K562 (cell line): ENCODE data around the gene PTPRT. TPM values are rescaled to one million over a fixed set of nuclear protein-coding genes. Genes with fewer than 3 reads are reported as not detected.

Source experiments
- ATAC-seq: fragments of 200-7000 bp; cut with Tn5 transposase; 3 replicates; pipeline ENCODE4 v1.9.1; 2020; ENCODE audit warnings: moderate library complexity
- BruUV-seq: library from RNA; stranded (reverse); fragments of 400-500 nt; replicated peaks from 2 replicates; lab custom pipeline; 2021; lab: Mats Ljungman, UMichigan
- CTCF ChIA-PET: fragments of 300-600 bp; formaldehyde crosslinking; extraction: SDS; loops from one replicate; lab custom pipeline; 2021; ENCODE audit warnings: low intra/inter-chr PET ratio; lab: Yijun Ruan, JAX
- POLR2A ChIA-PET: fragments of 300-600, 350-650 bp; sonication (Branson Sonifier 250); formaldehyde crosslinking; extraction: SDS; loops from one replicate; lab custom pipeline; 2021; ENCODE audit warnings: antibody characterized with exemption, inconsistent platforms; lab: Yijun Ruan, JAX
- DNase-seq, 4 experiments: peaks; one replicate each; pipeline versions ENCODE4 v3.0.0 to v3.0.0-alpha.2; 2011 to 2018; ENCODE audit warnings: low spot score in 3 of 4, mixed read lengths in 3 of 4; ENCODE audit errors: extremely low read depth in 1 of 4
- FAIRE-seq: peaks from 2 replicates; lab custom pipeline; 2011; peaks lifted over from hg19 to GRCh38; lab: Jason Lieb, UNC
- H2AFZ ChIP-seq: 2 replicates; pipeline ENCODE4 v1.6.0; 2011; ENCODE audit warnings: low read depth, low read length, control low read depth, inconsistent platforms
- H3K27ac ChIP-seq: fragments of 200-600 bp; 3 replicates; pipeline ENCODE4 v1.8.0; 2011; ENCODE audit warnings: low read depth, mild to moderate bottlenecking, control low read depth, inconsistent platforms, low read length, moderate library complexity, mixed read lengths; ENCODE audit errors: extremely low read depth
- H3K27me3 ChIP-seq, 2 experiments: fragments of 300-600 bp in 1 of 2; 2 replicates in 1 of 2; 3 replicates in 1 of 2; pipeline versions ENCODE4 v1.6.0 to v1.8.0; 2011; ENCODE audit warnings: inconsistent platforms in 2 of 2, low read length in 2 of 2, mild to moderate bottlenecking in 1 of 2, mixed read lengths in 1 of 2, moderate library complexity in 1 of 2; ENCODE audit not compliant: control insufficient read depth in 2 of 2, insufficient read depth in 2 of 2
- H3K36me3 ChIP-seq: fragments of 300-600 bp; 3 replicates; pipeline ENCODE4 v1.8.0; 2011; ENCODE audit warnings: mild to moderate bottlenecking, low read length, inconsistent platforms; ENCODE audit not compliant: control insufficient read depth, insufficient read depth
- H3K4me1 ChIP-seq, 2 experiments: fragments of 200-600 bp in 1 of 2; replicated peaks in 1 of 2; 2 replicates in 1 of 2; 3 replicates in 1 of 2; pipeline versions ENCODE4 v1.5.1 to v1.8.0; 2011; ENCODE audit warnings: inconsistent platforms in 2 of 2, low read length in 2 of 2, mild to moderate bottlenecking in 1 of 2, mixed read lengths in 1 of 2, moderate library complexity in 1 of 2; ENCODE audit not compliant: control insufficient read depth in 2 of 2, insufficient read depth in 2 of 2
- H3K4me2 ChIP-seq: 2 replicates; pipeline ENCODE4 v1.6.1; 2011; ENCODE audit warnings: low read length, control low read depth, inconsistent platforms, mixed read lengths; ENCODE audit not compliant: insufficient read depth
- H3K4me3 ChIP-seq: fragments of 200-600 bp; sonication (generic), shearing (Covaris generic); 2 replicates; pipeline ENCODE4 v1.5.1; 2016; ENCODE audit warnings: control low read depth, inconsistent platforms
- H3K79me2 ChIP-seq: fragments of 200-600 bp; 3 replicates; pipeline ENCODE4 v1.8.0; 2011; ENCODE audit warnings: low read length, inconsistent platforms; ENCODE audit not compliant: control insufficient read depth, insufficient read depth
- H3K9ac ChIP-seq, 2 experiments: 2 replicates each; pipeline versions ENCODE4 v1.6.0 to v1.6.1; 2011; ENCODE audit warnings: low read depth in 2 of 2, low read length in 2 of 2, control low read depth in 1 of 2, inconsistent platforms in 1 of 2, mild to moderate bottlenecking in 1 of 2, mixed read lengths in 1 of 2; ENCODE audit not compliant: insufficient read depth in 1 of 2
- H3K9me1 ChIP-seq: one replicate; pipeline ENCODE4 v1.6.0; 2011; ENCODE audit warnings: inconsistent platforms, mild to moderate bottlenecking, low read length, moderate library complexity; ENCODE audit not compliant: control insufficient read depth, insufficient read depth
- H3K9me3 ChIP-seq: replicated peaks from 2 replicates; pipeline ENCODE4 v1.5.1; 2011; ENCODE audit warnings: low read depth, low read length, inconsistent platforms; ENCODE audit not compliant: control insufficient read depth, insufficient read depth
- H4K20me1 ChIP-seq: replicated peaks from 2 replicates; pipeline ENCODE4 v1.6.1; 2011; ENCODE audit warnings: low read length, inconsistent platforms, mixed read lengths; ENCODE audit not compliant: control insufficient read depth, insufficient read depth
- EWSR1 ChIP-seq: fragments of 450-650 bp; IDR thresholded peaks from 2 replicates; pipeline ENCODE4 v1.6.1; 2018; ENCODE audit warnings: borderline replicate concordance, mild to moderate bottlenecking, low read depth, moderate library complexity; ENCODE audit not compliant: partially characterized antibody
- GMEB1 ChIP-seq: fragments of 250-450 bp; sonication (Bioruptor Pico); IDR thresholded peaks from 2 replicates; pipeline ENCODE4 v1.4.0; 2020; ENCODE audit warnings: mild to moderate bottlenecking
- MED1 ChIP-seq: sonication (generic); formaldehyde crosslinking; IDR thresholded peaks from 2 replicates; pipeline ENCODE4 v1.8.1; 2023; ENCODE audit warnings: missing genetic modification reagents, borderline replicate concordance
- MIER1 ChIP-seq: fragments of 450-650 bp; IDR thresholded peaks from 2 replicates; pipeline ENCODE4 v1.6.1; 2016; ENCODE audit warnings: antibody characterized with exemption, mild to moderate bottlenecking, low read depth
- NUFIP1 ChIP-seq: fragments of 450-650 bp; IDR thresholded peaks from 2 replicates; pipeline ENCODE4 v1.6.1; 2018; ENCODE audit not compliant: partially characterized antibody
- SIRT6 ChIP-seq: IDR thresholded peaks from one replicate; pipeline ENCODE4 v1.6.1; 2012; ENCODE audit warnings: low read depth, mild to moderate bottlenecking, control low read depth, inconsistent platforms, low read length, moderate library complexity
- SMARCE1 ChIP-seq: fragments of 450-650 bp; IDR thresholded peaks from 2 replicates; pipeline ENCODE4 v1.7.1; 2016; ENCODE audit warnings: mild to moderate bottlenecking
- ZBTB5 ChIP-seq: fragments of 450-650 bp; IDR thresholded peaks from 2 replicates; pipeline ENCODE4 v1.6.1; 2017; ENCODE audit warnings: antibody characterized with exemption
- WGBS: fragments of 100-300 bp; shearing (Covaris generic); methylation state at CpG from one replicate; pipeline ENCODE4 v1.1.6; 2016; ENCODE audit warnings: low coverage, mixed read lengths; ENCODE audit not compliant: insufficient coverage; ENCODE audit errors: missing lambda C conversion rate; 5-methylcytosine and 5-hydroxymethylcytosine counted together
- in situ Hi-C: fragments of 300-500 bp; cut with MboI; formaldehyde crosslinking; loops from 4 replicates; pipeline ENCODE4 v1.15.0; 2018; ENCODE audit warnings: inconsistent platforms, mixed read lengths
- intact Hi-C: fragments of 100-400 bp; cut with micrococcal nuclease; formaldehyde crosslinking; loops from 2 replicates; pipeline ENCODE4 v1.14.2; 2022
- polyA plus RNA-seq, 8 experiments: library from polyadenylated mRNA; depleted of rRNA in 4 of 8; stranded (reverse) in 5 of 8; unstranded in 3 of 8; fragments of >200 nt; fragmentation: Nextera tagmentation in 2 of 8; fragmentation: Illumina TruSeq in 1 of 8; extraction: Ambion mirVana in 2 of 8; extraction: Trizol in 1 of 8; gene quantifications; 2 replicates each; pipeline versions ENCODE4 v1.2.1 to v1.2.3, GENCODE V29; 2011 to 2014; ENCODE audit warnings: inconsistent platforms in 1 of 8, missing spikeins in 1 of 8
- total RNA-seq, 7 experiments: library from RNA; depleted of rRNA in 6 of 7; stranded (reverse); fragments of >200 nt in 6 of 7; fragmentation: Illumina TruSeq in 2 of 7; extraction: Trizol in 2 of 7; gene quantifications; 2 replicates each; pipeline versions ENCODE4 v1.2.1 to v1.2.3, GENCODE V29; 2011 to 2021; ENCODE audit warnings: low replicate concordance in 1 of 7

The PTPRT gene
- total and polyA plus RNA-seq, 9 of the 15 experiments (the other 6 are each of a cell fraction or from before 2014, with no cell fraction given) = not detected

- intact Hi-C loops = loop anchor here (5.0 to 10.0 kb wide), 2 partner anchors 1164 to 1232 kb away; no protein-coding TSS in a partner anchor
- no TSS peak for BruUV-seq
- Histone ChIP-seq H3K9me3 (no peaks in the 10 kb centered on the region), H2AFZ (no peak overlapping the region), H3K4me2 (no peak overlapping the region), H3K9ac (no peak overlapping the region), H3K27ac (no peak overlapping the region), H3K36me3 (no peaks in the 10 kb centered on the region), H3K4me3 (no peak overlapping the region), H3K27me3 (peaks cover 4 to 5% of the 10 kb centered on the region in 2 experiments; a peak in 3 of 5 replicates), H3K4me1 (no peaks in the 10 kb centered on the region), H3K9me1 (no peaks in the 10 kb centered on the region), H3K79me2 (no peaks in the 10 kb centered on the region), H4K20me1 (peaks cover 5% of the 10 kb centered on the region)
- in situ Hi-C loops = loop anchor here (10.0 kb wide), 1 partner anchor 1234 kb away; no protein-coding TSS in a partner anchor
- no peak for TF ChIP-seq MED1 (CRISPR knock-in tag)
- TF ChIP-seq SIRT6 = no peak
- no peak for TF ChIP-seq NUFIP1
- no peak for TF ChIP-seq SMARCE1
- no peak for TF ChIP-seq GMEB1 (CRISPR knock-in tag)
- no peak for TF ChIP-seq ZBTB5
- TF ChIP-seq EWSR1 = no peak
- no peak for TF ChIP-seq MIER1
- ATAC-seq (no peak), FAIRE-seq (no peak), DNase-seq (no peak)
- ChIA-PET CTCF (interaction anchor here (0.7 kb wide), 1 partner anchor 10 kb away, joined by 3 read pairs; no protein-coding TSS in a partner anchor), POLR2A (no interaction called here)
- WGBS = 30% methylated on average over 41 of the region's 64 CpGs
Observed at GRCh38 chr20:43188861-43189553, 699 bp downstream of the PTPRT start.
